Ishikawa (cell line): ENCODE data around the gene LSM12.

Experiments used
- CEBPB ChIP-seq: IDR thresholded peaks from 2 replicates; pipeline ENCODE4 v1.6.1; 2012
- CREB1 ChIP-seq: IDR thresholded peaks from 2 replicates; pipeline ENCODE4 v1.6.1; 2012; ENCODE audit warnings: low read depth
- EGR1 ChIP-seq: IDR thresholded peaks from 2 replicates; pipeline ENCODE4 v1.6.1; 2012
- EP300 ChIP-seq: IDR thresholded peaks from 2 replicates; pipeline ENCODE4 v1.6.1; 2012; ENCODE audit warnings: borderline replicate concordance
- FOXM1 ChIP-seq: IDR thresholded peaks from 2 replicates; pipeline ENCODE4 v1.6.1; 2012; ENCODE audit warnings: low read depth, borderline replicate concordance
- NFIC ChIP-seq: IDR thresholded peaks from 2 replicates; pipeline ENCODE4 v1.6.1; 2012
- RAD21 ChIP-seq: IDR thresholded peaks from 2 replicates; pipeline ENCODE4 v1.6.1; 2012; ENCODE audit warnings: low read depth
- TAF1 ChIP-seq: IDR thresholded peaks from 2 replicates; pipeline ENCODE4 v1.6.1; 2012; ENCODE audit warnings: low read depth, mild to moderate bottlenecking
- TCF12 ChIP-seq: IDR thresholded peaks from 2 replicates; pipeline ENCODE4 v1.6.1; 2012; ENCODE audit warnings: low read depth
- TEAD4 ChIP-seq: IDR thresholded peaks from 2 replicates; pipeline ENCODE4 v1.6.1; 2012
- USF1 ChIP-seq: IDR thresholded peaks from 2 replicates; pipeline ENCODE4 v1.6.1; 2012
- YY1 ChIP-seq: IDR thresholded peaks from 2 replicates; pipeline ENCODE4 v1.6.1; 2012; ENCODE audit warnings: low read depth
- ZBTB7A ChIP-seq: IDR thresholded peaks from 2 replicates; pipeline ENCODE4 v1.6.1; 2012; ENCODE audit warnings: low read depth
- TF ChIP-seq, protein P1 (sequence below): IDR thresholded peaks from 2 replicates; pipeline ENCODE4 v1.6.1; 2012
- TF ChIP-seq, protein P2 (sequence below): IDR thresholded peaks from 2 replicates; pipeline ENCODE4 v1.6.1; 2012; ENCODE audit warnings: low read depth, mild to moderate bottlenecking

Gene LSM12

GRCh38 chr17:44029736-44030135 is 36.7 kb downstream of the LSM12 start:
- TF ChIP-seq USF1, result no peak
- TF ChIP-seq CREB1, result no peak
- no peak for TF ChIP-seq EP300

DNA sequence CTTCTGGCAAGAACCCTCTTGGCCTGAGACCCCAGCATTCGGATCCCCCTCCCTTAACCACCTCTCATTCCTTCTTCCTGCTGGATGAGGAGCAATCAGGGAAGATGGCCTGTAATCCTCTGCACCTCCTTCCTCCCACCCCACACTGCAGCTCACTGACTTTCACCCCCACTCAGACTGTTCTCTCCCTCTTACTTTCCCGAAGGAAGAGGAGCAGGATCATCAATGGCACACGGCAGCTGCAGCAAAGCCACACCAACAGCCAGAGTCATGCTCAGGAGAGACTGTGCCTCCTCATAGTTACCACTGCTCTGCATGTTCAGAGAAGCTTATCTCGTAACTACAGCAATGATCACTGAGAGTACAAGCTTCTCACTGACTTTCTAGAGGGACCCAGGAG is 41.6 kb downstream of the LSM12 start:
- TF ChIP-seq FOXM1 (no peak), EGR1 (no peak), TEAD4 (no peak), EP300 (no peak), RAD21 (no peak), YY1 (no peak), USF1 (no peak), CEBPB (no peak), NFIC (no peak), TCF12 (no peak)
- TF ChIP-seq, protein P1, sequence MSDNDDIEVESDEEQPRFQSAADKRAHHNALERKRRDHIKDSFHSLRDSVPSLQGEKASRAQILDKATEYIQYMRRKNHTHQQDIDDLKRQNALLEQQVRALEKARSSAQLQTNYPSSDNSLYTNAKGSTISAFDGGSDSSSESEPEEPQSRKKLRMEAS, result no peak

- TF ChIP-seq EGR1 (no peak), TAF1 (no peak), TCF12 (no peak)
Observed at GRCh38 chr17:44024271-44024663, 42.2 kb downstream of the LSM12 start.

DNA sequence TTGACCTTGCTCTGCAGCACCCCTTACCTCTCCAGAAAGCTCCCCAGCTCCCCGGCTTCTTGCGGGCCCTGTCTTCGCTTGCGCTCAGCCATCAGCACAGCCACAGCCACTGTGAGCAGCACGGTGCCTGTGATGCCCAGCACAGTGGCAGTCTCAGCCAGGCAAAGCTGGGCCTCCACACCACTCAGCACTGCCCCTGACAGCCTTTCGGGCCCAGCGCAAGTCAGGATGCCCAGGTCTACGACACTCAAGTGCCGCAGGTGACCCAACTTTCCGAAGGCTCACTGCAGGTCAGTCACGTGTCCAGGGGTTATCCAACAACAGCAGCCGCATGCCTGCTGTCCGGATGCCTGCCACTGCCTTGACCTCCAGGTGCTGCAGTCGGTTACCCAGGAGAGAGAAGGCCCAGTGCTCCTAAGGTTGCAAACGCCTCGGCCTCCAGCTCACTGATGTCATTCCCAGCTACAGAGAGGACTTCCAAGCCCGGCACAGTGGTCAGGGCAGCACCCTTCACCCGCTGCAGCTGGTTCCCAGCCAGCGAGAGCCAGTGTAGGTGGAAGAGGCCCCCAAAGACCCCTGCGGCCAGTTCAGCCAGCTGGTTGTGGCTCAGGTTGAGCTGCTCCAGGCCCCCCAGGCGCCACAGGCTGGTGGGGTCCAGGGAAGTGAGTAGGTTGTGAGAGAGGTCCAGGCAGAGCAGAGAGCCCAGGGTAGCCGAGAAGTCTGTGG is 42.8 kb downstream of the LSM12 start:
- no peak for TF ChIP-seq USF1
- no peak for TF ChIP-seq NFIC
- no peak for TF ChIP-seq TCF12
- no peak for TF ChIP-seq RAD21
- TF ChIP-seq TAF1, result no peak
- TF ChIP-seq EP300, result no peak
- TF ChIP-seq CREB1, result no peak
- TF ChIP-seq YY1, result no peak
- TF ChIP-seq TEAD4, result no peak
- TF ChIP-seq, protein P2, sequence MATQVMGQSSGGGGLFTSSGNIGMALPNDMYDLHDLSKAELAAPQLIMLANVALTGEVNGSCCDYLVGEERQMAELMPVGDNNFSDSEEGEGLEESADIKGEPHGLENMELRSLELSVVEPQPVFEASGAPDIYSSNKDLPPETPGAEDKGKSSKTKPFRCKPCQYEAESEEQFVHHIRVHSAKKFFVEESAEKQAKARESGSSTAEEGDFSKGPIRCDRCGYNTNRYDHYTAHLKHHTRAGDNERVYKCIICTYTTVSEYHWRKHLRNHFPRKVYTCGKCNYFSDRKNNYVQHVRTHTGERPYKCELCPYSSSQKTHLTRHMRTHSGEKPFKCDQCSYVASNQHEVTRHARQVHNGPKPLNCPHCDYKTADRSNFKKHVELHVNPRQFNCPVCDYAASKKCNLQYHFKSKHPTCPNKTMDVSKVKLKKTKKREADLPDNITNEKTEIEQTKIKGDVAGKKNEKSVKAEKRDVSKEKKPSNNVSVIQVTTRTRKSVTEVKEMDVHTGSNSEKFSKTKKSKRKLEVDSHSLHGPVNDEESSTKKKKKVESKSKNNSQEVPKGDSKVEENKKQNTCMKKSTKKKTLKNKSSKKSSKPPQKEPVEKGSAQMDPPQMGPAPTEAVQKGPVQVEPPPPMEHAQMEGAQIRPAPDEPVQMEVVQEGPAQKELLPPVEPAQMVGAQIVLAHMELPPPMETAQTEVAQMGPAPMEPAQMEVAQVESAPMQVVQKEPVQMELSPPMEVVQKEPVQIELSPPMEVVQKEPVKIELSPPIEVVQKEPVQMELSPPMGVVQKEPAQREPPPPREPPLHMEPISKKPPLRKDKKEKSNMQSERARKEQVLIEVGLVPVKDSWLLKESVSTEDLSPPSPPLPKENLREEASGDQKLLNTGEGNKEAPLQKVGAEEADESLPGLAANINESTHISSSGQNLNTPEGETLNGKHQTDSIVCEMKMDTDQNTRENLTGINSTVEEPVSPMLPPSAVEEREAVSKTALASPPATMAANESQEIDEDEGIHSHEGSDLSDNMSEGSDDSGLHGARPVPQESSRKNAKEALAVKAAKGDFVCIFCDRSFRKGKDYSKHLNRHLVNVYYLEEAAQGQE, result no peak
- TF ChIP-seq EGR1, result no peak
- no peak for TF ChIP-seq FOXM1
- no peak for TF ChIP-seq CEBPB
- TF ChIP-seq ZBTB7A, result no peak
- TF ChIP-seq, protein P1, result no peak

GRCh38 chr17:44022246-44022645 is 44.2 kb downstream of the LSM12 start:
- TF ChIP-seq EGR1 (no peak), CEBPB (no peak), USF1 (no peak), CREB1 (no peak), TCF12 (no peak), EP300 (no peak), YY1 (no peak), FOXM1 (no peak), TEAD4 (no peak), RAD21 (no peak), TAF1 (no peak)

DNA sequence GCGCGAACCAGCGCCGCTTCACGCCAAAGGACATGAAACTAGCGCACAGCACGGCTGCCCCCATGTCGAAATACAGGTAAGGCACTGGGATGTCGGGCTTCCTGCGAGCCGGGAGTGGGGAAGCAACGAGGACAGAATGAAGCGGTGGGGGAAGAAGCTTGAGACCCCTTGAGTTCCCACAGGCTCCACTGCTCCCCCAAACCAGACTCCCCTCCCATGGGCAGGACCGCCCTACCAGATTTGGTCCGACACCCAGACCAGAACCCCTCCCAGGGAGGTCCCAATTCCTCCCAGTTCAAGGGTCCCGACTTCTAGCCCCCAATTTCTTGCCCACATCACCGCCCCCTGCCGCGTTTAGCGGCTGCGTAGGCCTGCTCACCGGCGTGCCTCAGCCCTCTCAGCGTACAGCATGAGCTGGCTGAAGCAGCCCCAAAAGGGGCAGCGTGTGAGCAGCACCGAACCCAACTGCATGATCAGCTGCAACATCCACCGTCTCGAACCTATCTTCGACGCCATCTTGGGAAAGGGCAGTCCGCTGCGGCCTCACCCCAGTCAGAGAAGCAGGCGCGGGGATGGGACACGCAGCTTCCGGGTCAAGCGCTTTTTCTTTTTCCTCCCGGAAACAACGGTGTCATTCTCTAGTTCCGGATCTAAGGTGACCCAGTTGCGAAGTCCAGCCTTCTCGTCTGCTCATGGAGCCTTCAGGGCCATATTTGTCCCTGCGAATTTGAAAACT is 51.9 kb downstream of the LSM12 start, which contains the start of gene TMEM101:
TSS of gene TMEM101 (minus strand) at position 527 of the 736 bp plus-strand sequence. CDS start at position 516, 11 bp downstream.
- TF ChIP-seq, protein P1, result no peak
- TF ChIP-seq YY1, result no peak
- TF ChIP-seq USF1, result no peak
- TF ChIP-seq RAD21, result no peak
- TF ChIP-seq EGR1, result no peak
- no peak for TF ChIP-seq ZBTB7A
- TF ChIP-seq NFIC, result no peak
- no peak for TF ChIP-seq FOXM1
